ENCODE measurements around the gene LARP1B.
"Not testable (repeated sequence)": the region's sequence is repeated elsewhere in the genome, so short reads cannot be mapped to it uniquely, and the experiment has no call there.

LARP1B gene

DNA sequence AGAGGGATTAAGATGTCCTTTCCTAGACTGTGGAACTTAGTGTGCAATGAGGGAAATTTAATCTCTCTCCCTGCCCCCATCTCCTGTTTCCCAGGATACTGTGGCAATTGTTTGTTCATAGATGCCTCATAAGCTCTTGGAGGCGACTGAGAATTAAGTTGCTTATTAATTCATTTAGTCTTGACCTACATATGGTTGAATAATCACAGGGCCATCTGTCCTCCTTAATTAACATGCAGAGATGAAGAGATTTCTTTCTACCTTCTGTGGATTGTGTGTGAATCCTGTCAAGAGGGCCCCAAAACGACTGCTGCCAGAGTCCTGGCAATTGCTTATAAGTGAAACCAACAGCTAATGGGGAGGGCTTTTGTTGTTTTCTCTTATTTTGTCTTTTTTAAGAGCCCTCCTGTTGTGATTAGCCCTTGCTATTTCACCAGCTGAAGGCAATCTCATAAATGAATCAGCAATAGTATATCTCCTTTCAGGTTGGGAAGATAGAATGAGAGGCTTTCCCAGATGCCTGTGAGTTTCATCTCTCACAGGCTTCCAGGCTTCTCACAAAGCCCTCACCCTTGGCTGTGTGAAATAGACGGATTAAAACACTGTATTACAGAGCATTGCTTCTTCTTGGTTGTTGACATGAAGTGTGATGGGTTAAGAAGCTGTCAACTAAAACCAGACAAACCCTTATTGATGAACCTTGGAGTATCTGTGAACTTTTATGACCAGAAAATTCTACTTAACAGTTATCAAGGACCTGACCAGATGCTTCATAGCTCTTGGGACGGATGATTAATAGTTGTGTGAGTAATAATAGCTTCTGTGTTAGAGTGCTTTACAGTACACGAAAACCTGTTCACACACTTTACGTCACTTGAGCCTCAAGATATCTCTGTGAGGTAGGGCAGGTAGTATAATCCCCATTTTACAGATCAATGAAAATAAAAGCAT lies 168.0 kb downstream of the LARP1B start:
- no peak for DNase-seq

DNA sequence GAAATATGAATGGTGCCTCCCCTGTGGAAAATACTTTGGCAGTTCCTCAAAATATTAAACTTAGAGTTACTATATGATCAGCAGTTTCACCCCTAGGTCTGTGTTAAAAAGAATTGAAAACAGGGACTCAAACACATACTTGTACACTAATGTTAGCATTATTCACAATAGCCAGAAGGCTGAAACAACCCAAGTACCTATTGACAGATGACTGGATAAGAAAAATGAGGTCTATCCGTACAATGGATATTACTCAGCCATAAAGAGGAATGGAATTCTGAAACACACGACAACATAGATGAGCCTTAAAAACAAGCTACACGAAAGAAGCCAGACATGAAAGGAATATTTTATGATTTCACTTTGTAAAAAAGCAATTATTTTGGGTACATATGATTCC lies 171.6 kb downstream of the LARP1B start:
- DNase-seq, result no peak

DNA sequence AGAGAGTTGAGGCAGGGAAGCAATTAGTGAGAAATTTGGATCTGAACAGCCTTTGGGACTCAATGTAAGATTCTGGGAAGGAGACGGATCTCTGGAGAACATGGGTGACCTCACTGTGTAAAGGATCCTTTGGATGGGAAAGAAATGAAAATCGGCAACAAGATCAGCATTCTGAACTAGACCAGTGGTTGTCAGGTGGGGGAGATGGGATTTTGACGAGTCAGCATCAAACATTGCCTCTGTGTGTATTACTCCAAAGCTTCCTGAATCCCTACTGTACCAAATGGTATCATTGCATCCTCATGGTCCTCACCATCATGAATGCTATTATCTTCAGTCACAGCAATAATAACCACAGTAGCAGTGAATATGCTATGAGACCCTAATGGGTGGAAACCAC lies 173.7 kb downstream of the LARP1B start:
- no peak for DNase-seq

DNA sequence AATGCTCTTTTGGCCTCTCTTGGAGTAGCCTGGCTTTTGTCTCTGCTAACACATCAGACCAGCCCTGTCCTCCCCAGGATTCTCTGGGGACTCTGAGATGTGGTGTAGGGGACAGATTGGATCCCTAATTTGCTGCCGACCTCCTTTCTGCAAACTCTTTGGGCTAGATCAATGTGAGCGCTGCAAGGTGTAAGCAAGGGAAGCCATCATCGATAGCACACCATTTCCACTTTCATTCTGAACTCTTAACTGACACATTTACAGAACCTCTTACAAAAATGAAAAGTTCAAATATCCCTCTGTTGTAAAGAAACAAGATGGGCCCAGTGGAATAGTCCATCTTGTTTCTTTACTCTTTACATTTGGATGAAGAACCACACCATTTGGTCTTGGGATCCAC lies 179.9 kb downstream of the LARP1B start:
- DNase-seq, result no peak

DNA sequence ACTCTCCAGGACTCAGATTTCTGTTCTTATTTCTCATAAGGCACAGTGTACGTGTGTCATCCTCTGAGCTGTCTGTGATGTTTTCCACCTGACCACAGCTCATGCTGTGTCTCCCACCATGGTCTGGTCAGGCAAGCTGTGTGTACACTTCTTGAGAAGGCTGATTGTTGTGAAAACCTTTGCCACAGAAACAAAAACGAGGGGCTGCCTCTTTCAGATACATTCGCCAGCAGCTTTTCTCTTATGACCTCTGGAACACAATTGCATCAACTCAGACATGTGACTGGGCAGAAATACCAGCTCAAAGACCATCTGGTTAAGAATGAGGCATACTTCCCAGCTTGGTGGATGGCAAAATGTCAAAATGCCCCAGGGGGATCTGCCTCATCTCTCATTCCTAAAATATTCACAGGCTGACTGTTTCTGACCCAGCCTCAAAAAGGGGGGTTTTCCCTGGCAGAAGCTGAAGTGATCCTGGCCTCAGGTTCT lies 180.4 kb downstream of the LARP1B start:
- DNase-seq, result no peak

DNA sequence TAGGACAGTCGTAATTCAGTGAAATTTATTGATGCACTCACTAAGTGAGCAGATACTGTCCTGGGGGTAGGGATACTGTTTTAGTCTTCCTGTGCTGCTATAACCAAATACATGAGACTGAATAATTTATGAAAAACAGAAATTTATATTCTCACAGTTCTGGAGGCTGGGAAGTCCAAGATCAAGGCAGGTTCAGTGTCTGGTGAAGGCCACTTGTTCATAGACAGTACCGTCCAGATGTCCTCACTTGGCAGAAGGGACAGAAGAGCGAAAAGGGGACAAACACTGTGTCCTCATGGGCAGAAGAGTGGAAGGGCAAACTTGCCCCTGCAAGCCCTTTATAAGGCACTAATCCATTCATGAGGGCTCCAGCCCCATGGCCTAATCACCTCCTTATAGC lies 180.9 kb downstream of the LARP1B start:
- DNase-seq, result no peak

DNA sequence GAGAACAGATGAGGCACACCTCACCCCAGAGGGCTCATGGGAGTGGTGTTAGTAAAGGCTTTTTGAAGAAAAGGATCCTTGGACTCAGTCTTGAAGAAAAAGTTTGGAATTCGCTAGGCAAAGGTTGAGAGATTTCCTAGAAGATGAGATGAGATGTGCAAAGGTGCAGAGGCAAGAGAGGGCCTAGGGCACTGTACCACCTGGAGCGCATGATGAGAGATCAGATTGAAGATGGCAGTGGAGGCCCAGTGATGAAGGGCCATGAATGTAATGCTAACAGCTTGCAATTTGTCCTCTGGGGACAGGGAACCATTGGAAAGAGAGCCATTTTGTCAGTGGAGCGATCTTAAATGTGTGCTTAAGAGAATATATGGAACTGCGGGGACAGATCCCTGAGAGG lies 181.5 kb downstream of the LARP1B start:
- no peak for DNase-seq

DNA sequence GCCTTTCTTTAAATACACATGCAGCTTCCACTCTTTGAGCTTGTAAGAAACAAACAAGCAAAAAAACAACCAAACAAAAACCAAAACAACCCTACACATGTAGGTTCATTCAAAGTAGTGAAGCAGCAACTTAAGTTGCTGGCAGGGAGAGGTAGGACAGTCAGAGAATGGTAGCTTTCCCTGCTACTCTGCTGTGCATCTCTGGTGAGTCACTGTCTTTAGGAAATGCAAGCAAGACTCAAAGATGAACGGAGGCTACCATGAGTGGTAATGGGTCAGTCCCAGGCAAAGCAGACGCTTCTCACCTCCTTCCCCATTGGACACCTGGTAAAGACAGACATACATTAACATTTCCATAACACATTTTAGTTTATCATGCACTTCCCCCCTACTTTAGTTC lies 183.3 kb downstream of the LARP1B start:
- no peak for DNase-seq

DNA sequence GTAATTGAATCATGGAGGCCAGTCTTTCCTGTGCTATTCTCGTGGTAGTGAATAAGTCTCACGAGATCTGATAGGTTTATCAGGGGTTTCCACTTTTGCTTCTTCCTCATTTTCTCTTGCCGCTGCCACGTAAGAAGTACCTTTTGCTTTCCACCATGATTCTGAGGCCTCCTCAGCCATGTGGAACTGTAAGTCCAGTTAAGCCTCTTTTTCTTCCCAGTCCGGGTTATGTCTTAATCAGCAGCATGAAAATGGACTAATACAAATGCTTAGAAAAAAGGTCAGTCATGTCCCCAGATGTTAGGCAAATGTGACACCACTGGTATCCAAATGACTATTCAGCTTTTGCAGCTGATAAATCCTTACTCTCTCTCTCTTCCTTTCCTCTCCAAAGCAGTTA lies 184.3 kb downstream of the LARP1B start:
- DNase-seq, result not testable (repeated sequence)

DNA sequence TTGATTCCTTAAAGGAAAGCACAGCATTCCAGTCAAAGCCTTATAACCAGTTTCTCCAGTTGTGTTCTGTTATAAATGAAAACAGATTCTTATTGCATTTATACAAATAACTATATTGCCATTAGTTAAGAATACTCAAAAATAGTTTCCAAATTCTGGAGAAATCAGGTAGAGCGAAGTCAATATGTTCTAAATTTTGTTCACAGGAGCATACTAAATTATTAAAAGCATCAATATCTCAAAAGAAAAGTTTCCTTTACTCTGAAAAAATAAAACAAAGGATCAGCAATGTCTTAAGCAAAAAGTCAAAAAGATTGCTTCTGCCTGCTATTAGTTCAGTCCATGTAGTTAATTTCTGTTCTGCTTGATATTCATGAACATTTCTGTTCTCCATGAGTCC lies 186.8 kb downstream of the LARP1B start:
- no peak for DNase-seq

DNA sequence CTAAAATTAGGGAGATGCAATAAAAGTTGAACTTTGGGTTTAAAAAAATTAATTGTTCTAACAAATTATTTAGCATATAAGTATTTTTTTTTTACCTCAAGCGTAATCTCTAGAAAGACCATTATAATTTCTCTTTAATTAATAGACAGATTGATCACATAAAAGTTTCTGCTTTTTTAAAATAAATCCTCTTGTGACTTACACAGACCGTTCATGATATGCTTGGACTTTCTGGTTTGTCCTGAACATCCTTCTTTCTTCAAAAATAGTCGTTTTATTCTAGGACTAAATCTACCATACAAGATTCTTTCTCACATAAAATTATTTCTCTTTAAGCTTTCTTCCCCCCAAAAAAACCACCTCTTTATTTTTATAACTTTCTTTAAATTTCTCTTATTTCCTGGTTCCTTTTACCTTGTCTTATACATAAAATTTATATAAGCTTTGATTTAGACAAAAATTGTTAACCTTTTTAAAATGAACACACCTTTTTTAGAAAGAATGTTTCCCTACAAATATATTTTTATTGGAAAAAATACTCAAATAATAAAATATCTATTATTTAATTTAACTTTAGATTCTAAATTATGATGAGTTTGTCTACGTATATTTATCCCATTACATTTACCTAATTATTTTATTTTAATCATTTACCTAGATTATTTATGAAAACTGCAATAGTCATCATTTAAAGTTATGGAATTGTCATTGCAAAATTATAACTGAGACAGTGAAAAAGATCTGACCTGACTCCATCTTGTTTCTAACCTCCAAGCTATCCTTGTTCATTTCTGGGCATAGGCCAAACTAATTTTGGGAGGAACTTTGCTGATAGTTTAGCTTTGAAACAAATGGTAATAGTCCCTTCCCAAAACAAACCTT lies 188.9 kb downstream of the LARP1B start:
- no peak for DNase-seq

DNA sequence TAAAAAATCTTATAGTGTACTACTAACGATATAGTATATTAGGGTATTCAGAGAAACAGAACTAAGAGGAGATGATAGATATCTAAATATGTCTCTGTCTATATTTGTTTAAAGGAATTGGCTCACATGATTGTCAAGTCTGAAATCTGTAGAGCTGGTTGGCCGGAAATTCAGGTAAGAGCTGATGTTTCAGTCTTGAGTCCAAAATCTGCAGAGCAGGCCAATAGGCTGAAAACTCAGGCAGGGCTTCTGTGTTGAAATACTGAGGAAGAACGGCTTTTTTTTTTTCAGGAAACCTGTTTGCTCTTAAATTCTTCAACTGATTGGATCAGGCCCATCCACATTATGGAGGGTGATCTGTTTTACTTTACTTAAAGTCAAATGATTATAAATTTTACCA lies 194.8 kb downstream of the LARP1B start:
- DNase-seq, result no peak

DNA sequence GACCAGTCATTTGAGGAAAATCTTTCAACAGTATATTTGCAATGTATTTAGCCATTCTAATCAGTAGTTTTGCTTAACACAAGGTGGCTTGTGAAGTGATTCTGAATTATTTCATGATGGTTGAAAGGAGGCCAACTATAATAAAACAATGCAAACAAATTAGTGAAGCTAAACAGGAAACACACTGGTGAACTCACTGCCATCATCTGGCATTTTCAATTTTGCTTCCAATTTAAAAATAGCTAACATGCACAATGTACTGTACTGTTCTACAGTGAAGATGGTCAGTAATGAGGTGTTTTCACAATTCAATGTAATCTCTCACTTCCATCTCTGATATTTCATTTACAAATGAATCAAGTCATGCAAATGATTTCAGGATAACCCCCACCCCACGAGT lies 195.4 kb downstream of the LARP1B start:
- no peak for DNase-seq

DNA sequence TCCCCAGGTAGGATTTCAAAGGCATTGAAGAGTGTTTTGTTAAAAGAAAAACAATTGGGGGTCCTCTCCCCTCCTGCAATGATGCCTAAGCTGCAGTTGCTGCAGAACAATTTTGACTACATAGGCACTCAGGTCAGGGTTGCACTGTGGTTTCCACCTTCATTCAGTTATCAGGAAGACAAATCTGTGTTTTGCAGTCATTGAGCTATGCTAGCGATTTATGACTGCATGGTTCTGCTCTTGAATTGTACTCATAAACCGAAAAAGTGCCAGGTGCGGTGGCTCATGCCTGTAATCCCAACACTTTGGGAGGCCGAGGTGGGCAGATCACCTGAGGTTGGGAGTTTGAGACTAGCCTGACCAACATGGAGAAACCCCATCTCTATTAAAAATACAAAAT lies 197.1 kb downstream of the LARP1B start:
- DNase-seq, result not testable (repeated sequence)

DNA sequence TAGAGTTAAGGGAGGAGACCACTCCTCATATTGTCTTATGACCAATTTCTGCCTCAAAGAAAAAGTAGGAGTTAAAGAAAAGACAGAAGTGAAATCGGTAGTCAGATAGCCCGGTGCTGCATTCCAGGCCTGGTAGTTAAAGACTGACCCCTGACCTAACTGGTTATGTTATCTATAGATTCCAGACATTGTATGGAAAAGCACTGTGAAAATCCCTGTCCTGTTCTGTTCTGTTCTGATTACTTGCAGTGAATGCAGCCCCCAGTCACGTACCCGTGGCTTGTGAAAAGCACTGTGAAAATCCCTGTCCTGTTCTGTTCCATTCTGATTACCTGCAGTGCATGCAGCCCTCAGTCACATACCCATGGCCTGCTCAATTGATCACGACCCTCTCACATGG lies 198.8 kb downstream of the LARP1B start:
- DNase-seq, result not testable (repeated sequence)

All from stimulated activated naive CD4-positive, alpha-beta T cell treated with Interleukin-2 at 50 U/mL for 16 hours (primary cell).